GM19438 (cell line): ENCODE data around the gene KCNT1.
"Not testable (repeated sequence)": the region's sequence is repeated elsewhere in the genome, so short reads cannot be mapped to it uniquely, and the experiment has no call there.

Experiments used
- ATAC-seq: cut with Tn5 transposase; IDR thresholded peaks from one replicate; pipeline ENCODE4 v1.9.1; 2021; ENCODE audit warnings: low read depth; ENCODE audit not compliant: unreplicated experiment

Gene KCNT1

DNA sequence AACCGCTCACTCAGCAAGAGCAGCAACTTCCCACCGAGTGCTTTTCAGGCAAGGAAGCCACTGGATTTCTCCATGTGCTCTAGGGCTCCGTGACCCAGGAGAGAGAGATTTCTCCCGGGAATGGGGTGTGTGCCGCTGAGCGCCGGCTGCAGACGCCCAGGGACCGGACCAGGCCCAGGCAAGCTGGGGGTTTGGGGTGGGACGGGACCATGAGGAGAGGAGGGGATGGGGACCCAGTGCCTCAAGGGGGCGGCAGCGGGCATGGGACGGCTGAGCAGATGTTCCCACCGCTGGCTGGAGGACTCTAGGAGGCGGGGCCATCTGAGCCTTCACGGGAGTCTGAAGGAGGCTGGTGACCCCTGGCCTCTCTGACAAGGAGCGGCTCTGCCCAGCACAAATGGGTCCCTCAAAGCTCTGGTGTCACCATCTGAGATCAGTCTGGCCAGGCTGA lies 30.4 kb upstream of the KCNT1 start:
- ATAC-seq: no peak

DNA sequence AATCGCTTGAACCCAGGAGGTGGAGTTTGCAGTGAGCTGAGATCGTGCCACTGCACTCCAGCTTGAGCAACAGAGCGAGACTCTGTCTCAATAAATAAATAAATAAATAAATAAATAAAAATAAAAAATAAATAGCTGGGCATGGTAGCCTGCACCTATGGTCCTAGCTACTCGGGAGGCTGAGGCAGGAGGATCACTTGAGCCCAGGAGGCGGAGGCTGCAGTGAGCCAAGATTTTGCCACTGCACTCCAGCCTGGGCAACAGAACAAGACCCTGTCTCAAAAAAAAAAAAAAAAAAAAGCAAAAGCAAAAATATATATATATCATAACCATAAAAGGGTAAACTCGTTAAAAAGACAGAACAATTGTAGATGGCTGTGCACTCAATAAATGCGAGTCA lies 29.2 kb upstream of the KCNT1 start:
- not testable (repeated sequence) for ATAC-seq

DNA sequence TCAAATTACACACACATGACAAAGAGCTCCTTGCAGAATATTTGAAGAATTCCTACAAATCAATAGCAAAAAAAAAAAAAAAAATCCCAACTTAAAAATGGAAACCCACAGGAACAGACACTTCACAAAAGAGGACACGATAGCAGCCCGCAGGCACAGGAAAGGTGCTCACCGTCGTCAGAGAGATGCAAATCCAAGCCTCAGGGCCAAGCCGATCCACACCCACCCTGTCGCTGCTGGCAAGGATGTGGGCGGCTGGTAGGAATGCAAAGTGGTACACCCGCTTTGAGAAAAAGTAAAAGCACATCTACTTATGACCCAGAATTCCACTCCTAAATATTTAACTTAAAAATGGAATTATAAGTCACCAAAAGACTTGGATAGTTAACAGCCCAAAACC lies 28.0 kb upstream of the KCNT1 start:
- ATAC-seq: no peak

DNA sequence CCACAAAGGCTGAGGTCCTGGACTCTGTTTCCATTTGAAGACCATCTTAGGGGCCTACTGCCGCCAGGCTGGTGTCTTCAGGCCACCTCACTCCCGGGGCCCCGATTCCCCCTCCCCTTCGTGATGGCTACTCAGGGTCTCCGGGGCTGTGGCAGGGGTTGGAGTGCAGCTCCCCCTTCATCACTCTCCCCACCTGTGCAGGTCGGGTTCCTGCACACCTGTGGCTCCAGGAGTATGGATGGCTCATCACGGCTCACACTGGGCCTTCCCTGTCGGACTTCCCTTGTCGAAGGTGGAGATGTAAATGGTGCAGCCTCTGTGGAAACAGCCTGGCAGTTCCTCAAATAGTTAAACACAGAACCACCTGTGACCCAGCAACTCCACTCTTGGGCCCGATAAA lies 27.0 kb upstream of the KCNT1 start:
- no peak for ATAC-seq

DNA sequence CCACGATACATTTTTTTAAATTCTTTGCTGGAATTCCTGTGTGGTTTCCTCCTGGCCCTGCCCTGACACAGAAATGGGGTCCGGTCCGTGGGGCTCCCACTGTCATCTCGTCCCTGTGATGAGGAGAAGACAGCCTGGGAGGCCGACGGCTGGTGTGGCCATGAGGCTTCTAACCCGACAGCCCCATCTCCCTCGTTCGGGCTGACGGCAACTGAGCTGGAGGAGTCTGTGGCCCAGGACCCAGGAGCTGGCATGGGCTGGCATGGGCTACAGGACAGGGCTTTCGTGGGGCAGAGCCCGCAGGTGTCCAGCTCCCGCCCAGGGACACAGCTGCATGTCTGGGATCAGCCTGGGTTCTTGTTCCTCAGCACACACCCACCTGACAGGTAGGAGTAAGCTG lies 25.1 kb upstream of the KCNT1 start:
- ATAC-seq: no peak

DNA sequence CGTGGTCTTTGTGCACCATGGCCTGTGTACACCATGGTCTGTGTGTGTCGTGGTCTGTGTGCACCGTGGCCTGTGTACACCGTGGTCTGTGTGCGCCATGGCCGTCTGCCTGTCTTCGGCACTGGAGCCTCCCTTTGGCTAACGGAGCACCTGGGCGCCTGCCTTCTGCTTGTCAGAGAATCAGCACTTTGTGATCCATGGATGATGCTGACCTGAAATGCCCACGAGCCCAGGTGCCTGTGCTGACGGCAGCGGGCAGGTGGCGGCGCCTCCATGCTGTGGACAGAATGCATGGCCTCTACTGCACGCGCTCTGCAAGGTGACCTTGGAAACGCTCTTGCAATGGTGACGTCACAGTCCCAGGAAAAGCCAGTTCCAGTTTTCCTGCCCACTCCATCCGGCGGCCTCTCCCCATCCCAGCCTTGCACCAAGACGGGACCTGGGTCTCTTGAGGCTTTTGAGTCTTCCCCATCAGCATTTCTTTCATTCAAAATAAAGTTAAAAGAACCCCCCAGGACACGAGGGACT lies 24.3 kb upstream of the KCNT1 start:
- ATAC-seq: no peak

DNA sequence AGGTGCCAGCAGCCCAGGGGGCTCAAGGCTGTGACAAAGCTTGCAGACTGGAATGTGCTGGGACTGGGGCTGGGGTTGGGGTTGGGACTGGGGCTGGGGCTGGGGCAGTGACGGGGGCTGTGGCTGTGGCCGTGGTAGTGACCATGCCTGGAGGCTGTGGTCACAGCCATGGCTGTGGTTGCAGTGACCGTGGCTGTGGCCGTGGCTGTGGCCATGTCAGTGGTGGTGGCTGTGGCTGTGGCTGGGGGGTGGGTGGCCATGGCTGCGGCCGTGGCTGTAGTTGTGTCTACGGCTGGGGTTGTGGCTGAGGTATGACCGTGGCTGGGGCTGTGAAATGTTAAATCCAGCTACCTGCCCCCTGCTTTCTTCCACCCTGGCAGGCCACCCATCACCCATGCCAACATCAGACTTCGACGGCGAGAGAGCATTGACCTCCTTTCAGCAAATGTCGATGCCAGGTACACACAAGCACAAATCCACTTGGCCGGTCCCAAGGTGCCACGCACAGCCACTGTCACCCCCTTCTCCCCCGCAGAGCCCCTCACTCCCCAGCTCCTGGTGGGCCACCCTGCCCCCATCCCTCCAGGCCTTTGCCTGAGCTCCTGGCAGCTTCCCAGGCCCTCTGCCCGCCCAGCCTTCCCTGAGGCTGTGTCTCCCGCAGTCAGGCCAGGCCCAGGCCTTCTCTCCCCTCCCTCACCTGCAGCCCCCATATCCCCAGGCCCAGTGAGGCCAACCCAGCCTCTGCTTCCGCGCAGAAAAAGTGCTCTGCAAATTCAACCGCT lies 23.6 kb upstream of the KCNT1 start:
- no peak for ATAC-seq

DNA sequence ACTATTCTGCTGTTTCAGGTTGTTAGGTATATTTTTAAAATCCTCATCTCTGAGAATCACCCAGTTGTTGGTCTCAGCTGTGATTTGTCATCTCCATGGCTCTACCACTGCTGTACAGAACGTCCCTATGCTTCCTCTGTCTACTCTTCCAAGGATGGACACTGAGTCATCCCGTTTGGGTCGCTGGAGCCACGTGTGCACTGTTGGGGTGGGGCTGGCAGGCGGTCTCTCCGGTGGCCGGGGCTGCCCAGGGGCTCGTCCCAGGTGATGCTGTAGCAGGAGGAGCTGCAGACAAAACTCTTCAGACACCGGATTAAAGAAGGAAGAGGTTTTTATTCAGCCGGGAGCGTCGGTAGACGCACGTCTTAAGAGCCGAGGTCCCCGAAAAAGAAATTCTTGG lies 21.9 kb upstream of the KCNT1 start:
- no peak for ATAC-seq

DNA sequence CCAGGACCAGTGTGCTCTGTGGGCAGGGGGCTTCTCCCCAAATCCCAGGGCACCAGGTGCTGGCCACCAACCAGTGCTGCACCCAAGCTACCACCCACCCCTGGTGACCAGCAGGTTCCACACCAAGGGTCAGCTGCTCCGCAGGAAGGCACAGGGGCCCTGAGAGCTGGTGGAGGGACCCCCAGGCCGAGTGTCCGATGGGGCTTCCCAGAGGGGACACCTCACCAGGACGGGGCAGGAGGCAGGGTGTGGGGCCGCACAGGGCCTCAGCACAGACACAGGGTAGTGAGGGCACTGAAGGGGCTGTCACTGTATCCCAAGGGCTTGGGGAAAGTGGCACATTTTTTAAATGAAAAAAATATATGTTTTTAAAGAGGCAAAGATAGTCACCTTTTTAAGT lies 20.8 kb upstream of the KCNT1 start:
- ATAC-seq: no peak

DNA sequence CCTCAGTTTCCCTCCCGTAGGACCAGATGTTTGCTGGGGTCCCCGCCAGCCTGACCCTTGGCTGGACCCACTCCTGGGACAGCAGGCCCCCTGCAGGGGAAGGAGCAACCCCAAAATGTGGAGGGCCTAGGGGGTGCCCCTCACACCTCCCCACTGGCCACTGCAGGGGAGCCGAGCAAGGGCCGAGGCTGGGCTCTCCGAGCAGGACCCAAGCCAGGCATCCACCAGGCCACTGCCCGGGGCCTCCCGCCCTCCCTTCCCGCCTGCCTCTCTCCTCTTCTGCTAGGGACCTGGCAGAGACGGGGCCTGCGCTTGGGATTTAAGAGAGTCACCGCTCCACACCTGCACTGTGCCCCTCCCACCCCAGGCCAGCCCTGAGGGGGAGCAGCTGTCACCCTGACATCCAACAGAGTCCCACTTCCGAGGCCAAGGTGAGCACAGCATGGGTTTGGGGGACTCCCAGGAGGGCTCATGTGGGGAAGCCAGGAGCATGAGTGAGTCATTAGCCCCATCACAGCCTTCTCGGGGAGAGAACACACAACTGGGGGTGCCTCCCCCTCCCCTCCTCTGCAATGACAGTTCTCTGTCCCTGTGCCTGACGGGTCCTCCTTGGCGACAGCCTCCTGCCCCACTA lies 18.5 kb upstream of the KCNT1 start:
- no peak for ATAC-seq

DNA sequence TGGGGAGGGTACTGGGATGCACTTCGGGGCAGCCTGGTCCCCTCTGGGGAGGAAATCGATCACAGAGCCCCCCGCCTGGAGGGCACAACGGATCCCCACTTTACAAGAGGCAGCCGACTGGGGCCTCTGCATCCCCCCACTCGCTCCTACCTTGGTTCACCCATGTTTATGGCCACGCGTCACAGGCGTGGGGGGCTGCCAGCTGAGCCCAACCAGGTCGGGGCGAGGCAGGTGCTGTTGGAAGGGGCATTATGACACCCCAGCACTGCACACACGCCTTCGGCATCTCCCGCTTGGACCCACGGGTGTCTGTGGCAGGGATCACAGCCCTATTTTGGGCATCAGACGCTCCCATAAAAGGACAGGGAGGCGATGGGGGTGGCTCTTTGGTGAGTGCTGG lies 17.3 kb upstream of the KCNT1 start:
- ATAC-seq: no peak

DNA sequence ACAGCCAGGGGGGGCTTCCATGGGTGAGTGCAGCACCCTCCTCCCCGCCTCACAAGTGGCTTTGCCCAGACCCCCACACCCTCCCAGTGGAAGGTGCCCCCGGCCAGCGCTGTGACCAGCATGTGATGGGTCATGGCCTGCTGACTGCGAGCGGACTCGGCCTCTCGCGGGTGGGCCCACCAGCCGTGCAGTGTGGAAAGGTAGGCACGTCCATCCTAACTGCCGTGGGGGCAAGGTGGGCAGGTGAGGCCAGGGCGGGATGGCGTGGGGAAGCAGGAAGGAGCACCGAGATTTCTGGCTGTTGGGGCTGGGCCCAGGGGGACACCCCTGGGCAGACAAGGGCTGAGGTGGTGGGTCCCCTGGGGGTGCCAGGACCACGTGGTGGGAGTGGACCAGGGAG lies 14.8 kb upstream of the KCNT1 start:
- ATAC-seq: no peak

DNA sequence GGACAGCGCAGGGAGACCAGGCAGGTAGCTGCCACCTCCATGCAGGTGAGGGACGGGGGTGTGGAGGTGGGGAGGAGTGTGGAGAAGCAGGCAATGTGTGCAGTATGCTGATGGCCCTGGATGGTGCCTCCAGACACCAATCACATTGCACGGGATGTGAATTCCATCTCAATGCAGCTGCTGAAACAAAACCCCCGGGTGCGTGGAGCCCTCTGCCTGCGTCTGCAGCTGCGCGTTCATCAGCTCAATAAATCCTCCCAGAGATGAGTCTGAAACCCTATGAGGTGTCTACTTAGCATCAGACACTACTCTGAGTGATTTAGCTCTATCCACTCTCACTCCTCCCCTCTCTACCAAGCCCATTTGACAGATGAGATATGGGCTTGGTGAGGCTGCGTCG lies 13.0 kb upstream of the KCNT1 start:
- ATAC-seq: no peak

DNA sequence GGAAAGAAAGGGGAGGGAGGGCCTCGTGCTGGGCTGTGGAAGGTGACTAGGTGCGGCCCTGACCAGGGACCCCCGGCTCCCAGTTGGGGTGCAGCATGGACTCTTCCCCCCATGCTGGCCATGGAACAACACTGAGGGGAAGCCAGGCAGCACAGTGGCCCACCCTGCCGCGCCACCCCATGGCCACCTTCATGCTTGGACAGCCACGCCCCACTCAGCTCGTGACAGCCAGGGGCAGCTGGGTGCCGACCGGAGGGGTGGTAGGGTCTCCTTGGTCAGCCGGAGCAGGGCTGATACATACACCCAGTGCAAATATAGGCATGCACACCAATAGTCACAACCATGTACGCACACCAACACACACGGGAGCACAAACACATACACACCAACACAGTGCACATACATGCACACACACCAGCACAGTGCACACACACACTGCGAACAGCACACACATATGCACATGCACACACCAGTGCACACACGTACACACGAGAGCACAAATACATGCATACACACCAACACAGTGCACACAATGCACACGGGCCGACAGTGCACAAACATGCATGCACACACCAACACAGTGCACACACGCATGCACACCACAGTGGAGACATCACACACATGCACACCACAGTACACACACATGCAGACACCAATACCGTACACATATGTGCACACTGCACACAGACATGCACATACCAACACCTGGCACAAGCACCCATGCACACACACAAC lies 11.0 kb upstream of the KCNT1 start:
- ATAC-seq: no peak

DNA sequence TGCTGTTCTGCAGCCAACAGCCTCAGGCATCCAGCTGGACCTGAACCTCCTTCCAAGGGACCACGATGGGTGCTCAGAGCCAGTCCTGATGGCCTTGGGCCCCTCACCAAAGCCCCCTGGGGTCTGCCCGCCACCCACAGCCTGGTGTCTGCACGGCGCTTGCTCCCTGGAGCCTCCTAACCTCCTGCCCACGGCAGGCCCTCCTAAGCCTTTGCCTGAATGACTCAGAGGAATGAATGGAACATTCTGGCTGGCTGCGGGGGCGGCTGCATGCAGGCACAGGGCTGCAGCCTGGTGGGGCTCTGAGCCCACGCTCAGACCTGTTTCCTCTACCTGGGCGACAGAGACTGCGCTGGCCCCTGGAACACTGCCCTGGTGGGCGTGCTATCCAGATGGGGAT lies 9.6 kb upstream of the KCNT1 start:
- no peak for ATAC-seq

DNA sequence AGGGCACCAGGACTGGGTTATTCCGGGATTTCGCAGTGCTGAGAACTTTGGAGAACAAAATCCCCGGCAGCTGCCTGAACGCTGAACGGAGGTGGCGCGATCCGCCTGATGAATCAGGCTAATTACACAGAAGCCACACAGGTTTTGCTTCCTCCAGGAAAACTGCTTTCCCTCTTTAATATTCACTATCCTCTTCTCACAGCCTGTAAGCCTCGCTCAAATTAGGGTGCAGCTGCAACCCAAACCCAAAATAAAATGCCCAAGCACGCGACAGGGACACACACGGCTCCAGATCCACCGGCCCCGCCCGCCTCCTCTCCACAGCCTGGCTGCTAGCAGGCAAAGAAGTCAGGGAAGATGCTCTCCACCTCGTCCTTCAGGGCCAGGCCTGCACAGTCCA lies 8.7 kb upstream of the KCNT1 start:
- ATAC-seq: no peak

DNA sequence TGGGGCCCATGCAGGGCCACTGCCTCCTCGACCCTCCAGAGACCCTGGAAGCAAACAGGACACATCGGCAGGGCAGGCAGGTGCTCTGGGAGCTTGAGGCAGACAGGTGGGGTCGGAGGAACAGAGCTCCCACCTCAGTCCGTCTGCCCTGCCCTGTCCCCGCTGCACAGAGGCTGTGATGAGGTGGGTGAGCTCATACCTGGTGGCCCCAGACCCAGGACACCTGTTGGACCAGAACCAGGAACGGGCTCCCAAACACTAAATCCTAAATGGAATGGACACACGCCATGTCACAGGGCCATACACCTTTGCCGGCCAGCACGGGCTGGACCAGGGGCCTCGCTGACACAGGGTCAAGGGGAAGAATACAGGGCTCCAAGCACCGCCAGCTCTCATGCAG lies 8.2 kb upstream of the KCNT1 start:
- no peak for ATAC-seq

DNA sequence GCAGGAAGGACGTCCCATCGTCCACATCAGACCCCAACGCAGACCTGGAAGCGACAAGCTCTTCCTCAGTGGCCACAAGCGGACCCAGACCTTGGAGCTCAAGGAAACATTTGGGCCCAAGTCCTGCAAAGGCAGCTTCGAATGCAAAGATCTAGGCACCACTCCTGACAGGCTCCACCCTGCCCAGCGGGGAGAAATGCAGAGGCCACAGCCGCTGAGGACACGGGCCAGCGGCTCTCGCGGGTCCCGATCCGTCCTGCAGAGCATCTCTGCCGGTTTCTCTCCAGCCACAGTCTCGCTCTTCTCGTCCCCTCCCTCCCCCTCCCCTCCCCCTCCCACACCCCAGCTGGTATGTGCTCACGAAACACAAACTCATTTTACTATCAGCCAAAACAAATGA lies 7.6 kb upstream of the KCNT1 start:
- ATAC-seq: no peak

DNA sequence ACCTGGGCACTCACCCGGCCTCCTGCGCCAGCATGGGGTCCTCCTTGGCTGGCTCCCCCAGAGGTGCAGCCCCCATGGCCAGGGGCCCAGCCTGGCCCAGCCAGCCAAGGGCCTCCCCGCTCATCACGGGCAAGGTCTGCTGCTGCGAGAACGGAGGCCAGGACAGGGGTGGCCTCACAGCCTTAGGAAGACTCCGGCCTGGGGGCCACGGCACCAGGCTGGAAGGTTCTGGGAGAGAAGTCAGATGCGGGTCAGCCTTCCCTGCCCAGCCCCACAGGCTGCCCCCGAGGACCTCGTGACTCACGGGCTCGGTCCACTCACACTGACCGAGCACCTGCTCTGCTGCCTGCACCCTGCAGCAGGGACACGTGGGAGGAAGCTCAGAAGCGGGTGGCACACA lies 6.9 kb upstream of the KCNT1 start:
- no peak for ATAC-seq

DNA sequence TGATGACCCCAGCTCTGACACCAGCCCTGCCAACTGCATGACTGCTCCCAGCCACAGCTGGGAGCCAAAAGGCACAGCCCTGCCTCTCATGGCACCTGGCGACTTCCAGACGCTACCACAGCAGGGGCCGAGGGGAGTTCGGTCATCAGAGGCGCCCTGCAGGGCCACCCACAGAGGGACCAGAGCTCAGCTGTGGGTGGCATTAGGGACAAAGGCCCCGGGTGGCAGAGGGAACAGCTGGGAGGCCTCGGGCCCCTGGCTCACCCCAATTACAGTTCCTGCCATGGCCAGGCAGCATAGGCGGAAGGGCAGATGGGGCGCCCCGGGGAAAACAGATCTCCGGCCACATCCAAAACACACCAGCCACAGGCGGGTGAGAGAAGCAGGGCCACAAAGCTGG lies 6.3 kb upstream of the KCNT1 start:
- ATAC-seq: no peak

DNA sequence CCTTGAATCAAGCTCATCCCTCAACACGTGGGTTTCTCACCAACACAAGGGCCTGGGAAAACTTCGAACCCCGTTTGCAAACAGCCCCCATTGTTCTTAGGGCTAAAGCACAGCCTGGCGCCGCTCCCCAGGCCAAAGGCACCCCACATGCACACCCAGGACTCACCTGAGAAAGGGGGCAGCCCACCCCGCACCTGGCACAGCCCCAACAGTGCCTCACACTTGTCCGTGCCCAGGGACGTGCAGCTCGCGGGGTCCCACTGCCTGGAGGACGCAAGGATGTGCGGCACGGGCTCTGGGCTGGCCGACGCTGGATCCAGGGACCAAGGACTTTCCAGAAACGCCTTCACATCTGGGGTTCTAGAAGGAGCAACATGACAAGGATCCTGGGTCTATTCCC lies 5.5 kb upstream of the KCNT1 start:
- ATAC-seq: no peak

DNA sequence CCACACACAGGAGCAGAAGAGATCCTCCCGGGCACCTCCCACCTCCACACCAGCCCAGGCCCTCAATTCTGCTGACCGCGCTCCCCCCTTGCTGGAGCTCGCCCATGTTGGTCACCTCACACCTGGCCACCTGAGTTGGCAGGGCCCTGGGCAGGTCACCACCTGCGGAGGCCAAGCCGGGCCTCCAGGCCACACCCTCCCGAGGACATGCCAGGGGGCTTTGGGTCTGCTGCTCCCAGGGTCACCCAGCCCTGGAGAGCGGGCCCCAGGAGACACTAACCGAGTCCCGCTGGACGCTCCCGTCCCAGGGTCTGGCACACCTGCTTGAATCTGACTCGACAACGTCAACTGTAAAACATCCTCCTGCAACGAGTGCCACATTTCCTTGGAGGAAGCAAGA lies 4.8 kb upstream of the KCNT1 start:
- ATAC-seq: no peak
